CD14-positive monocyte (primary cell): ENCODE results near the gene GALNT14. TPM values are rescaled to one million over a fixed set of nuclear protein-coding genes. Genes with fewer than 3 reads are reported as not detected.

ENCODE experiments used
- DNase-seq, 3 donors: peaks; one replicate each; pipeline ENCODE4 v3.0.0-alpha.2; 2011 to 2022
- H2AFZ ChIP-seq: 2 replicates; pipeline ENCODE4 v1.6.0; 2012; ENCODE audit warnings: mild to moderate bottlenecking, low read depth, low read length, inconsistent platforms; ENCODE audit not compliant: insufficient read depth, poor library complexity, severe bottlenecking
- H3K27ac ChIP-seq, 2 donors: 1 replicate in 1 of 2; 2 replicates in 1 of 2; pipeline ENCODE4 v1.5.1; 2012 to 2013; ENCODE audit warnings: low read length in 2 of 2, control low read depth in 1 of 2, inconsistent platforms in 1 of 2, low read depth in 1 of 2, mild to moderate bottlenecking in 1 of 2
- H3K27me3 ChIP-seq, 2 donors: one replicate each; pipeline versions ENCODE4 v1.6.0 to v1.6.1; 2011 to 2013; ENCODE audit warnings: low read length in 2 of 2; ENCODE audit not compliant: control insufficient read depth in 2 of 2, insufficient read depth in 2 of 2
- H3K36me3 ChIP-seq, 2 donors: replicated peaks in 1 of 2; 1 replicate in 1 of 2; 2 replicates in 1 of 2; pipeline versions ENCODE4 v1.5.1 to v1.6.1; 2012 to 2013; ENCODE audit warnings: low read length in 2 of 2, control low read depth in 1 of 2, inconsistent platforms in 1 of 2, mild to moderate bottlenecking in 1 of 2; ENCODE audit not compliant: insufficient read depth in 2 of 2, control insufficient read depth in 1 of 2
- H3K4me1 ChIP-seq, 2 donors: 1 replicate in 1 of 2; 2 replicates in 1 of 2; pipeline versions ENCODE4 v1.5.1 to v1.6.1; 2012 to 2013; ENCODE audit warnings: low read length in 2 of 2, control low read depth in 1 of 2, inconsistent platforms in 1 of 2, mild to moderate bottlenecking in 1 of 2, moderate library complexity in 1 of 2; ENCODE audit not compliant: insufficient read depth in 2 of 2, control insufficient read depth in 1 of 2
- H3K4me2 ChIP-seq: replicated peaks from 2 replicates; pipeline ENCODE3; 2012; ENCODE audit warnings: low read length, moderate library complexity, mild to moderate bottlenecking; ENCODE audit not compliant: poor library complexity, severe bottlenecking; ENCODE audit errors: extremely low read depth
- H3K4me3 ChIP-seq, 3 experiments: fragments of 200-600 bp in 1 of 3; sonication (generic) in 1 of 3; replicated peaks in 1 of 3; 1 replicate in 2 of 3; 2 replicates in 1 of 3; pipeline ENCODE4 v1.5.1; 2011 to 2013; ENCODE audit warnings: low read length in 3 of 3, mild to moderate bottlenecking in 3 of 3, control low read depth in 2 of 3, low read depth in 2 of 3, inconsistent platforms in 1 of 3, moderate library complexity in 1 of 3
- H3K79me2 ChIP-seq: 2 replicates; pipeline ENCODE4 v1.6.0; 2012; ENCODE audit warnings: mild to moderate bottlenecking, control low read depth, inconsistent platforms, low read length, moderate library complexity; ENCODE audit not compliant: insufficient read depth
- H3K9ac ChIP-seq: 2 replicates; pipeline ENCODE4 v1.6.0; 2017; ENCODE audit warnings: low read length, mild to moderate bottlenecking; ENCODE audit not compliant: insufficient read depth, poor library complexity, severe bottlenecking
- H3K9me3 ChIP-seq, 2 donors: replicated peaks in 1 of 2; 1 replicate in 1 of 2; 2 replicates in 1 of 2; pipeline versions ENCODE4 v1.5.1 to v1.6.1; 2012 to 2013; ENCODE audit warnings: low read length in 2 of 2, control low read depth in 1 of 2; ENCODE audit not compliant: control insufficient read depth in 1 of 2, insufficient read depth in 1 of 2
- H4K20me1 ChIP-seq: 2 replicates; pipeline ENCODE4 v1.6.0; 2012; ENCODE audit warnings: mild to moderate bottlenecking, low read length, control low read depth, moderate library complexity; ENCODE audit not compliant: insufficient read depth
- H3K27ac Mint-ChIP-seq, 7 donors: one replicate each; pipeline ENCODE4 v1.8.0; 2020; ENCODE audit warnings: mild to moderate bottlenecking in 7 of 7, mixed read lengths in 7 of 7, moderate library complexity in 6 of 7, inconsistent platforms in 2 of 7
- H3K27me3 Mint-ChIP-seq, 3 donors: one replicate each; pipeline ENCODE4 v1.8.0; 2021 to 2022; ENCODE audit warnings: low read depth in 3 of 3, mild to moderate bottlenecking in 3 of 3, mixed read lengths in 3 of 3, moderate library complexity in 3 of 3, inconsistent platforms in 1 of 3
- H3K36me3 Mint-ChIP-seq, 2 donors: one replicate each; pipeline ENCODE4 v1.8.0; 2020; ENCODE audit warnings: mixed read lengths in 2 of 2, inconsistent platforms in 1 of 2, mild to moderate bottlenecking in 1 of 2
- H3K4me1 Mint-ChIP-seq: one replicate; pipeline ENCODE4 v1.8.0; 2020; ENCODE audit warnings: mild to moderate bottlenecking, mixed read lengths
- H3K4me3 Mint-ChIP-seq, 2 donors: one replicate each; pipeline ENCODE4 v1.8.0; 2020; ENCODE audit warnings: mild to moderate bottlenecking in 2 of 2, mixed read lengths in 2 of 2, moderate library complexity in 1 of 2
- H3K9me3 Mint-ChIP-seq, 7 donors: one replicate each; pipeline ENCODE4 v1.8.0; 2020 to 2022; ENCODE audit warnings: mixed read lengths in 7 of 7, mild to moderate bottlenecking in 6 of 7, moderate library complexity in 6 of 7, inconsistent platforms in 2 of 7
- CTCF ChIP-seq: fragments of 200-600 bp; IDR thresholded peaks from one replicate; pipeline ENCODE4 v1.8.0; 2022; ENCODE audit warnings: antibody characterized with exemption, mild to moderate bottlenecking
- WGBS: methylation state at CpG from one replicate; pipeline ENCODE4 v1.1.5; 2013; ENCODE audit warnings: missing lambda C conversion rate; ENCODE audit not compliant: insufficient coverage; 5-methylcytosine and 5-hydroxymethylcytosine counted together
- intact Hi-C, 2 donors: fragments of 100-400 bp; cut with micrococcal nuclease; formaldehyde crosslinking; loops; one replicate each; pipeline versions ENCODE4 v1.15.0 to v1.15.1; 2023
- polyA plus RNA-seq, 3 donors: library from polyadenylated mRNA; depleted of rRNA in 1 of 3; unstranded in 2 of 3; stranded (reverse) in 1 of 3; fragments of 300-500 nt in 2 of 3; fragments of >200 nt in 1 of 3; fragmentation: Illumina TruSeq in 2 of 3; gene quantifications; 1 replicate in 2 of 3; 2 replicates in 1 of 3; pipeline ENCODE4 v1.2.3, GENCODE V29; 2012 to 2021

GALNT14 gene
- polyA plus RNA-seq, 3 donors: 0.33 TPM; not detected in 2

DNA sequence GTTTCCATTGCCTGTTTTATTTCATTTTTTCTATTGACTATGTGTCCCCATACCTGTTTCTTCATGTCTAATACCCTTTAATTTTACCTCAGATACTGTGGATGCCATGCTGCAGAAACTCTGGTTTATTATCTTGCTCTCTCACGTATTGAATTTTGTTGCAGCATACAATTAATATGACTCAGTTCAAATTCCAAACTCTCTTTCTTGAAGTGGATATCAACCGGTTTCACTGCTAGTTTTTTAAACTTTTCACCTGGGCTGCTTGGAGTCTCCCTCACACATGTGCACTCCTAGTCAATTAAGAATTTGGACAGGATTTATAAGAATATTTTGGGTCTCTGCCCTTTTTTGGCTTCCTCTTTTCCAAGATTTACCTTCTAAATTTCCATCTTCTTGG lies 260.4 kb downstream of the GALNT14 start:
- Histone ChIP-seq H2AFZ (no peak overlapping the region), H3K4me3 (no peak overlapping the region), H3K79me2 (no peaks in the 10 kb centered on the region), H3K36me3 (no peaks in the 10 kb centered on the region), H4K20me1 (no peaks in the 10 kb centered on the region), H3K4me2 (no peak overlapping the region), H3K9me3 (no peaks in the 10 kb centered on the region), H3K4me1 (no peaks in the 10 kb centered on the region), H3K9ac (no peak overlapping the region), H3K27me3 (no peaks in the 10 kb centered on the region), H3K27ac (no peak overlapping the region)
- Mint-ChIP-seq H3K27ac (no peak overlapping the region), H3K36me3 (no peaks in the 10 kb centered on the region), H3K4me3 (no peak overlapping the region), H3K4me1 (no peaks in the 10 kb centered on the region), H3K9me3 (peaks cover 0 to 12% (median 6%) of the 10 kb centered on the region in 7 donors), H3K27me3 (no peaks in the 10 kb centered on the region)
- intact Hi-C loops: no loop called here
- no CpG with 5 or more reads among the region's 2 CpGs for WGBS
- TF ChIP-seq CTCF: no peak
- no peak for DNase-seq

- H3K27me3 ChIP-seq: no peaks in the 10 kb centered on the region
- no peaks in the 10 kb centered on the region for H3K79me2 ChIP-seq
- no peak overlapping the region for H3K4me2 ChIP-seq
- DNase-seq: no peak
- no peak overlapping the region for H3K4me3 Mint-ChIP-seq
- no peaks in the 10 kb centered on the region for H4K20me1 ChIP-seq
- no peaks in the 10 kb centered on the region for H3K36me3 Mint-ChIP-seq
- H2AFZ ChIP-seq: no peak overlapping the region
- H3K9me3 Mint-ChIP-seq: peaks cover 0 to 12% (median 6%) of the 10 kb centered on the region in 7 donors
- no peaks in the 10 kb centered on the region for H3K4me1 Mint-ChIP-seq
- no peak overlapping the region for H3K9ac ChIP-seq
- no peak overlapping the region for H3K27ac ChIP-seq
- H3K9me3 ChIP-seq: no peaks in the 10 kb centered on the region
- H3K36me3 ChIP-seq: no peaks in the 10 kb centered on the region
- intact Hi-C loops: no loop called here
- peaks cover 0 to 2% (median 2%) of the 10 kb centered on the region in 3 donors for H3K27me3 Mint-ChIP-seq
- H3K27ac Mint-ChIP-seq: no peak overlapping the region
- TF ChIP-seq CTCF: no peak
- WGBS: 84% methylated on average over 2 of the region's 2 CpGs
- H3K4me1 ChIP-seq: no peaks in the 10 kb centered on the region
- no peak overlapping the region for H3K4me3 ChIP-seq
These were observed 265.4 kb downstream of the GALNT14 start for GRCh38 chr2:30872797-30873196.
